Measurements from ENCODE around the gene LRFN5.

- TF ChIP-seq RAD21 (IDR thresholded peaks at IDR 0.05; ENCODE audit: low read depth), result no peak
- no peak for TF ChIP-seq CTCF (IDR thresholded peaks at IDR 0.05 in 2 of 3, conservative IDR thresholded peaks at IDR 0.05 in 1 of 3; ENCODE audit: borderline replicate concordance in 1 of 3, insufficient read depth in 1 of 3, low read depth in 2 of 3, low read length in 2 of 3)
- no peak for TF ChIP-seq SP1 (IDR thresholded peaks at IDR 0.05; ENCODE audit: low read depth)
- TF ChIP-seq TCF7L2 (IDR thresholded peaks at IDR 0.05; ENCODE audit: borderline replicate concordance, extremely low read depth, insufficient read depth, insufficient read length), result no peak
- TF ChIP-seq POLR2AphosphoS5 (IDR thresholded peaks at IDR 0.05; ENCODE audit: low read depth, low read length), result no peak
- TF ChIP-seq, protein P1, sequence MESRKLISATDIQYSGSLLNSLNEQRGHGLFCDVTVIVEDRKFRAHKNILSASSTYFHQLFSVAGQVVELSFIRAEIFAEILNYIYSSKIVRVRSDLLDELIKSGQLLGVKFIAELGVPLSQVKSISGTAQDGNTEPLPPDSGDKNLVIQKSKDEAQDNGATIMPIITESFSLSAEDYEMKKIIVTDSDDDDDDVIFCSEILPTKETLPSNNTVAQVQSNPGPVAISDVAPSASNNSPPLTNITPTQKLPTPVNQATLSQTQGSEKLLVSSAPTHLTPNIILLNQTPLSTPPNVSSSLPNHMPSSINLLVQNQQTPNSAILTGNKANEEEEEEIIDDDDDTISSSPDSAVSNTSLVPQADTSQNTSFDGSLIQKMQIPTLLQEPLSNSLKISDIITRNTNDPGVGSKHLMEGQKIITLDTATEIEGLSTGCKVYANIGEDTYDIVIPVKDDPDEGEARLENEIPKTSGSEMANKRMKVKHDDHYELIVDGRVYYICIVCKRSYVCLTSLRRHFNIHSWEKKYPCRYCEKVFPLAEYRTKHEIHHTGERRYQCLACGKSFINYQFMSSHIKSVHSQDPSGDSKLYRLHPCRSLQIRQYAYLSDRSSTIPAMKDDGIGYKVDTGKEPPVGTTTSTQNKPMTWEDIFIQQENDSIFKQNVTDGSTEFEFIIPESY (IDR thresholded peaks at IDR 0.05; ENCODE audit: extremely low read depth, insufficient replicate concordance, low read length), result no peak
- TF ChIP-seq, protein P2, sequence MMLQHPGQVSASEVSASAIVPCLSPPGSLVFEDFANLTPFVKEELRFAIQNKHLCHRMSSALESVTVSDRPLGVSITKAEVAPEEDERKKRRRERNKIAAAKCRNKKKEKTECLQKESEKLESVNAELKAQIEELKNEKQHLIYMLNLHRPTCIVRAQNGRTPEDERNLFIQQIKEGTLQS (IDR thresholded peaks at IDR 0.05), result no peak
These were observed 1.8 kb upstream of the LRFN5 start for GRCh38 chr14:41604721-41605531.

Measured in HCT116 (cell line).